A549 (cell line): ENCODE results near the gene LPCAT1. TPM values are rescaled to one million over a fixed set of nuclear protein-coding genes. Genes with fewer than 3 reads are reported as not detected.
A peak's percentile ranks its signal among the peaks of the same experiment; 100 is the strongest.

Source experiments
- ATOH8 ChIP-seq: fragments of 250-450 bp; sonication (Bioruptor Pico); IDR thresholded peaks from 2 replicates; pipeline ENCODE4 v1.5.0; 2020; ENCODE audit warnings: low read depth, mild to moderate bottlenecking, moderate library complexity
- BCL3 ChIP-seq: fragments of >200 bp; sonication (Bioruptor Twin); formaldehyde crosslinking; IDR thresholded peaks from 3 replicates; pipeline ENCODE4 v1.6.1; 2016
- BHLHE40 ChIP-seq: IDR thresholded peaks from 2 replicates; pipeline ENCODE4 v1.6.1; 2012; ENCODE audit warnings: low read depth, low read length, inconsistent platforms
- CBX2 ChIP-seq: fragments of 200-600 bp; sonication (generic); IDR thresholded peaks from 2 replicates; pipeline ENCODE4 v1.6.1; 2016; ENCODE audit warnings: low read depth, mild to moderate bottlenecking, borderline replicate concordance
- CHD2 ChIP-seq: fragments of 150-350 bp; IDR thresholded peaks from 2 replicates; pipeline ENCODE4 v1.6.1; 2014; ENCODE audit warnings: low read length; ENCODE audit not compliant: partially characterized antibody
- CHD4 ChIP-seq: fragments of 200-600 bp; sonication (generic); IDR thresholded peaks from 2 replicates; pipeline ENCODE4 v1.6.1; 2016; ENCODE audit warnings: antibody characterized with exemption, mild to moderate bottlenecking, borderline replicate concordance
- EHMT2 ChIP-seq: fragments of 200-600 bp; sonication (generic); IDR thresholded peaks from 2 replicates; pipeline ENCODE4 v1.6.1; 2016; ENCODE audit warnings: antibody characterized with exemption, low read depth, mild to moderate bottlenecking, moderate library complexity
- ELK1 ChIP-seq: fragments of 150-350 bp; IDR thresholded peaks from 2 replicates; pipeline ENCODE4 v1.6.1; 2014; ENCODE audit warnings: low read depth, mild to moderate bottlenecking, low read length
- FOSB ChIP-seq: fragments of 250-450 bp; sonication (Bioruptor Pico); IDR thresholded peaks from 2 replicates; pipeline ENCODE4 v1.5.0; 2020; ENCODE audit warnings: mild to moderate bottlenecking, moderate library complexity
- FOSL2 ChIP-seq, 2 experiments: fragments of 450-650 bp in 1 of 2; fragments of >200 bp in 1 of 2; sonication (Bioruptor Twin) in 1 of 2; formaldehyde crosslinking; IDR thresholded peaks; 2 replicates each; pipeline versions ENCODE4 v1.5.0 to v1.6.1; 2016 to 2020; ENCODE audit warnings: mild to moderate bottlenecking in 1 of 2, moderate library complexity in 1 of 2
- HOXB5 ChIP-seq: fragments of 250-450 bp; sonication (Bioruptor Pico); IDR thresholded peaks from 2 replicates; pipeline ENCODE4 v1.5.0; 2020; ENCODE audit warnings: mild to moderate bottlenecking, moderate library complexity
- JUNB ChIP-seq: fragments of >200 bp; sonication (Bioruptor Twin); formaldehyde crosslinking; IDR thresholded peaks from 2 replicates; pipeline ENCODE4 v1.6.1; 2016
- KDM5A ChIP-seq: fragments of 200-600 bp; sonication (generic); IDR thresholded peaks from 2 replicates; pipeline ENCODE4 v1.6.1; 2016; ENCODE audit warnings: antibody characterized with exemption, mild to moderate bottlenecking
- MAFK ChIP-seq: fragments of 450-650 bp; IDR thresholded peaks from 2 replicates; pipeline ENCODE4 v1.6.1; 2014; ENCODE audit not compliant: partially characterized antibody
- NFE2L2 ChIP-seq: fragments of 150-350 bp; conservative IDR thresholded peaks from 2 replicates; pipeline ENCODE4 v1.6.1; 2014; ENCODE audit warnings: low read length
- POLR2AphosphoS2 ChIP-seq: conservative IDR thresholded peaks from 2 replicates; pipeline ENCODE4 v1.6.1; 2012; ENCODE audit warnings: low read length, improper control_type of control experiment, inconsistent platforms
- RCOR1 ChIP-seq: fragments of 150-350 bp; IDR thresholded peaks from 2 replicates; pipeline ENCODE4 v1.6.1; 2014; ENCODE audit warnings: antibody characterized with exemption, low read length, low read depth
- RFX5 ChIP-seq: fragments of 450-650 bp; IDR thresholded peaks from 2 replicates; pipeline ENCODE4 v1.7.1; 2014; ENCODE audit warnings: antibody characterized with exemption, mild to moderate bottlenecking, moderate library complexity
- RNF2 ChIP-seq: fragments of 200-600 bp; sonication (generic); IDR thresholded peaks from 2 replicates; pipeline ENCODE4 v1.6.1; 2016; ENCODE audit warnings: low read depth, mild to moderate bottlenecking, antibody characterized with exemption, moderate library complexity, borderline replicate concordance
- SMC3 ChIP-seq: fragments of >200 bp; sonication (Bioruptor Twin); formaldehyde crosslinking; IDR thresholded peaks from 3 replicates; pipeline ENCODE4 v1.6.1; 2018; ENCODE audit warnings: inconsistent platforms
- SREBF2 ChIP-seq: fragments of 450-650 bp; IDR thresholded peaks from 2 replicates; pipeline ENCODE4 v1.6.1; 2014; ENCODE audit warnings: mild to moderate bottlenecking, moderate library complexity
- TFCP2L1 ChIP-seq: fragments of 250-450 bp; sonication (Bioruptor Pico); IDR thresholded peaks from 2 replicates; pipeline ENCODE4 v1.5.0; 2021; ENCODE audit warnings: mild to moderate bottlenecking
- USF2 ChIP-seq: fragments of 450-650 bp; IDR thresholded peaks from 2 replicates; pipeline ENCODE4 v1.6.1; 2014; ENCODE audit warnings: antibody characterized with exemption
- ZNF302 ChIP-seq: fragments of 250-450 bp; sonication (Bioruptor Pico); IDR thresholded peaks from 2 replicates; pipeline ENCODE4 v1.9.0; 2021; ENCODE audit warnings: inconsistent platforms, mild to moderate bottlenecking, moderate library complexity
- polyA plus RNA-seq, 4 experiments: library from polyadenylated mRNA; depleted of rRNA in 3 of 4; stranded (reverse); fragments of >200 nt; fragmentation: RNase III in 1 of 4; extraction: RNeasy Plus Mini Kit Qiagen cat#74134 plus additional on column Dnase treatment in 1 of 4; gene quantifications; 2 replicates in 3 of 4; 3 replicates in 1 of 4; pipeline ENCODE4 v1.2.3, GENCODE V29; 2011 to 2017
- TF ChIP-seq, protein P1 (sequence below): IDR thresholded peaks from 2 replicates; pipeline ENCODE4 v1.6.1; 2012; ENCODE audit warnings: low read depth, borderline replicate concordance

Gene LPCAT1
- polyA plus RNA-seq, 2 of the 4 experiments (the other 2 are of a cell fraction): 22.9 to 74.9 TPM

- TF ChIP-seq, protein P1, sequence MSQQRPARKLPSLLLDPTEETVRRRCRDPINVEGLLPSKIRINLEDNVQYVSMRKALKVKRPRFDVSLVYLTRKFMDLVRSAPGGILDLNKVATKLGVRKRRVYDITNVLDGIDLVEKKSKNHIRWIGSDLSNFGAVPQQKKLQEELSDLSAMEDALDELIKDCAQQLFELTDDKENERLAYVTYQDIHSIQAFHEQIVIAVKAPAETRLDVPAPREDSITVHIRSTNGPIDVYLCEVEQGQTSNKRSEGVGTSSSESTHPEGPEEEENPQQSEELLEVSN: no peak
- TF ChIP-seq FOSL2 (IDR thresholded peaks at IDR 0.05) (peak; percentile 40), FOSL2 (CRISPR knock-in tag; IDR thresholded peaks at IDR 0.05) (peak; percentile 72), RCOR1 (no peak), JUNB (peak; percentile 77), CBX2 (no peak), RNF2 (no peak), USF2 (no peak), EHMT2 (no peak), POLR2AphosphoS2 (no peak), MAFK (peak; percentile 65), ZNF302 (CRISPR knock-in tag) (no peak), NFE2L2 (no peak), BCL3 (peak; percentile 83; the same call in 2 of the 3 replicates), SREBF2 (no peak), HOXB5 (CRISPR knock-in tag) (no peak), CHD2 (no peak), FOSB (no peak), KDM5A (no peak), ELK1 (no peak), BHLHE40 (peak; percentile 41; the same call in 1 of the 2 replicates), TFCP2L1 (no peak), CHD4 (no peak), RFX5 (no peak), SMC3 (no peak), ATOH8 (CRISPR knock-in tag) (no peak)
Measured at GRCh38 chr5:1555011-1555807, 31.4 kb upstream of the LPCAT1 start (continued).
